K562 (cell line): ENCODE measurements around the gene EPHA1. TPM values are rescaled to one million over a fixed set of nuclear protein-coding genes. Genes with fewer than 3 reads are reported as not detected.

ENCODE experiments used
- ATAC-seq: fragments of 200-7000 bp; cut with Tn5 transposase; 3 replicates; pipeline ENCODE4 v1.9.1; 2020; ENCODE audit warnings: moderate library complexity
- BruUV-seq: library from RNA; stranded (reverse); fragments of 400-500 nt; replicated peaks from 2 replicates; lab custom pipeline; 2021; lab: Mats Ljungman, UMichigan
- CTCF ChIA-PET: fragments of 300-600 bp; formaldehyde crosslinking; extraction: SDS; loops from one replicate; lab custom pipeline; 2021; ENCODE audit warnings: low intra/inter-chr PET ratio; lab: Yijun Ruan, JAX
- POLR2A ChIA-PET: fragments of 300-600, 350-650 bp; sonication (Branson Sonifier 250); formaldehyde crosslinking; extraction: SDS; loops from one replicate; lab custom pipeline; 2021; ENCODE audit warnings: antibody characterized with exemption, inconsistent platforms; lab: Yijun Ruan, JAX
- DNase-seq, 4 experiments: peaks; one replicate each; pipeline versions ENCODE4 v3.0.0 to v3.0.0-alpha.2; 2011 to 2018; ENCODE audit warnings: low spot score in 3 of 4, mixed read lengths in 3 of 4; ENCODE audit errors: extremely low read depth in 1 of 4
- FAIRE-seq: peaks from 2 replicates; lab custom pipeline; 2011; peaks lifted over from hg19 to GRCh38; lab: Jason Lieb, UNC
- H2AFZ ChIP-seq: 2 replicates; pipeline ENCODE4 v1.6.0; 2011; ENCODE audit warnings: low read depth, low read length, control low read depth, inconsistent platforms
- H3K27ac ChIP-seq: fragments of 200-600 bp; 3 replicates; pipeline ENCODE4 v1.8.0; 2011; ENCODE audit warnings: low read depth, mild to moderate bottlenecking, control low read depth, inconsistent platforms, low read length, moderate library complexity, mixed read lengths; ENCODE audit errors: extremely low read depth
- H3K27me3 ChIP-seq, 2 experiments: fragments of 300-600 bp in 1 of 2; 2 replicates in 1 of 2; 3 replicates in 1 of 2; pipeline versions ENCODE4 v1.6.0 to v1.8.0; 2011; ENCODE audit warnings: inconsistent platforms in 2 of 2, low read length in 2 of 2, mild to moderate bottlenecking in 1 of 2, mixed read lengths in 1 of 2, moderate library complexity in 1 of 2; ENCODE audit not compliant: control insufficient read depth in 2 of 2, insufficient read depth in 2 of 2
- H3K36me3 ChIP-seq: fragments of 300-600 bp; 3 replicates; pipeline ENCODE4 v1.8.0; 2011; ENCODE audit warnings: mild to moderate bottlenecking, low read length, inconsistent platforms; ENCODE audit not compliant: control insufficient read depth, insufficient read depth
- H3K4me1 ChIP-seq, 2 experiments: fragments of 200-600 bp in 1 of 2; replicated peaks in 1 of 2; 2 replicates in 1 of 2; 3 replicates in 1 of 2; pipeline versions ENCODE4 v1.5.1 to v1.8.0; 2011; ENCODE audit warnings: inconsistent platforms in 2 of 2, low read length in 2 of 2, mild to moderate bottlenecking in 1 of 2, mixed read lengths in 1 of 2, moderate library complexity in 1 of 2; ENCODE audit not compliant: control insufficient read depth in 2 of 2, insufficient read depth in 2 of 2
- H3K4me2 ChIP-seq: 2 replicates; pipeline ENCODE4 v1.6.1; 2011; ENCODE audit warnings: low read length, control low read depth, inconsistent platforms, mixed read lengths; ENCODE audit not compliant: insufficient read depth
- H3K4me3 ChIP-seq: fragments of 200-600 bp; sonication (generic), shearing (Covaris generic); 2 replicates; pipeline ENCODE4 v1.5.1; 2016; ENCODE audit warnings: control low read depth, inconsistent platforms
- H3K79me2 ChIP-seq: fragments of 200-600 bp; 3 replicates; pipeline ENCODE4 v1.8.0; 2011; ENCODE audit warnings: low read length, inconsistent platforms; ENCODE audit not compliant: control insufficient read depth, insufficient read depth
- H3K9ac ChIP-seq, 2 experiments: 2 replicates each; pipeline versions ENCODE4 v1.6.0 to v1.6.1; 2011; ENCODE audit warnings: low read depth in 2 of 2, low read length in 2 of 2, control low read depth in 1 of 2, inconsistent platforms in 1 of 2, mild to moderate bottlenecking in 1 of 2, mixed read lengths in 1 of 2; ENCODE audit not compliant: insufficient read depth in 1 of 2
- H3K9me1 ChIP-seq: one replicate; pipeline ENCODE4 v1.6.0; 2011; ENCODE audit warnings: inconsistent platforms, mild to moderate bottlenecking, low read length, moderate library complexity; ENCODE audit not compliant: control insufficient read depth, insufficient read depth
- H3K9me3 ChIP-seq: replicated peaks from 2 replicates; pipeline ENCODE4 v1.5.1; 2011; ENCODE audit warnings: low read depth, low read length, inconsistent platforms; ENCODE audit not compliant: control insufficient read depth, insufficient read depth
- H4K20me1 ChIP-seq: replicated peaks from 2 replicates; pipeline ENCODE4 v1.6.1; 2011; ENCODE audit warnings: low read length, inconsistent platforms, mixed read lengths; ENCODE audit not compliant: control insufficient read depth, insufficient read depth
- ARID2 ChIP-seq: fragments of 450-650 bp; IDR thresholded peaks from 2 replicates; pipeline ENCODE4 v1.6.1; 2017; ENCODE audit warnings: antibody characterized with exemption, mild to moderate bottlenecking
- CTCF ChIP-seq, 3 experiments: IDR thresholded peaks in 2 of 3; conservative IDR thresholded peaks in 1 of 3; 2 replicates each; pipeline ENCODE4 v1.5.1; 2011 to 2012; ENCODE audit warnings: low read length in 3 of 3, mild to moderate bottlenecking in 3 of 3, control low read depth in 2 of 3, improper control_type of control experiment in 1 of 3, inconsistent platforms in 1 of 3, low read depth in 1 of 3, mixed read lengths in 1 of 3, moderate library complexity in 1 of 3; ENCODE audit not compliant: insufficient read depth in 2 of 3
- EP400 ChIP-seq: fragments of 450-650 bp; IDR thresholded peaks from 2 replicates; pipeline ENCODE4 v1.6.1; 2017; ENCODE audit warnings: antibody characterized with exemption, mild to moderate bottlenecking, moderate library complexity
- ESRRA ChIP-seq: fragments of 450-650 bp; IDR thresholded peaks from 2 replicates; pipeline ENCODE4 v1.6.1; 2014; ENCODE audit warnings: low read depth, mild to moderate bottlenecking, moderate library complexity, borderline replicate concordance
- ETV1 ChIP-seq: fragments of 450-650 bp; conservative IDR thresholded peaks from 2 replicates; pipeline ENCODE4 v1.6.1; 2016; ENCODE audit warnings: missing genetic modification characterization, control low read depth, low read depth, missing compliant biosample characterization
- RAD21 ChIP-seq, 2 experiments: fragments of 250-450 bp in 1 of 2; fragments of 450-650 bp in 1 of 2; sonication (Bioruptor Pico) in 1 of 2; formaldehyde crosslinking in 1 of 2; IDR thresholded peaks in 1 of 2; conservative IDR thresholded peaks in 1 of 2; 2 replicates each; pipeline versions ENCODE4 v1.4.0 to v1.8.0; 2020 to 2022; ENCODE audit warnings: mild to moderate bottlenecking in 2 of 2, moderate library complexity in 1 of 2
- TRIM25 ChIP-seq: fragments of 450-650 bp; IDR thresholded peaks from 2 replicates; pipeline ENCODE4 v1.7.0; 2016; ENCODE audit warnings: borderline replicate concordance
- WGBS: fragments of 100-300 bp; shearing (Covaris generic); methylation state at CpG from one replicate; pipeline ENCODE4 v1.1.6; 2016; ENCODE audit warnings: low coverage, mixed read lengths; ENCODE audit not compliant: insufficient coverage; ENCODE audit errors: missing lambda C conversion rate; 5-methylcytosine and 5-hydroxymethylcytosine counted together
- in situ Hi-C: fragments of 300-500 bp; cut with MboI; formaldehyde crosslinking; loops from 4 replicates; pipeline ENCODE4 v1.15.0; 2018; ENCODE audit warnings: inconsistent platforms, mixed read lengths
- intact Hi-C: fragments of 100-400 bp; cut with micrococcal nuclease; formaldehyde crosslinking; loops from 2 replicates; pipeline ENCODE4 v1.14.2; 2022
- polyA plus RNA-seq, 8 experiments: library from polyadenylated mRNA; depleted of rRNA in 4 of 8; stranded (reverse) in 5 of 8; unstranded in 3 of 8; fragments of >200 nt; fragmentation: Nextera tagmentation in 2 of 8; fragmentation: Illumina TruSeq in 1 of 8; extraction: Ambion mirVana in 2 of 8; extraction: Trizol in 1 of 8; gene quantifications; 2 replicates each; pipeline versions ENCODE4 v1.2.1 to v1.2.3, GENCODE V29; 2011 to 2014; ENCODE audit warnings: inconsistent platforms in 1 of 8, missing spikeins in 1 of 8
- total RNA-seq, 7 experiments: library from RNA; depleted of rRNA in 6 of 7; stranded (reverse); fragments of >200 nt in 6 of 7; fragmentation: Illumina TruSeq in 2 of 7; extraction: Trizol in 2 of 7; gene quantifications; 2 replicates each; pipeline versions ENCODE4 v1.2.1 to v1.2.3, GENCODE V29; 2011 to 2021; ENCODE audit warnings: low replicate concordance in 1 of 7

Gene EPHA1
- total and polyA plus RNA-seq, 9 of the 15 experiments (the other 6 are each of a cell fraction or from before 2014, with no cell fraction given) = 0.22 to 0.57 (median 0.32) TPM; not detected in 6

GRCh38 chr7:143346018-143346417 lies 62.6 kb downstream of the EPHA1 start:
- ChIA-PET POLR2A (interaction anchor here (1.5 kb wide), 1 partner anchor 12 kb away, joined by 5 read pairs; no protein-coding TSS in a partner anchor), CTCF (interaction anchor here (0.6 to 1.0 kb wide), 2 partner anchors 70 to 724 kb away, joined by 3 read pairs; no protein-coding TSS in a partner anchor)
- FAIRE-seq (no peak), ATAC-seq (peak; percentile 72), DNase-seq (peak in 1 of 4 experiments; percentile 39)
- no peaks in the 10 kb centered on the region for H3K9me1 ChIP-seq
- H4K20me1 ChIP-seq = no peaks in the 10 kb centered on the region
- peaks cover 0 to 7% of the 10 kb centered on the region in 2 experiments; a peak in 3 of 5 replicates for H3K4me1 ChIP-seq
- no peaks in the 10 kb centered on the region for H3K9me3 ChIP-seq
- H2AFZ ChIP-seq = peak overlapping the region; percentile 87
- H3K36me3 ChIP-seq = no peaks in the 10 kb centered on the region
- peak overlapping the region; percentile 65; the same call in 1 of the 2 replicates for H3K4me2 ChIP-seq
- H3K9ac ChIP-seq = no peak overlapping the region
- H3K27me3 ChIP-seq = peaks cover 35 to 57% of the 10 kb centered on the region in 2 experiments
- H3K79me2 ChIP-seq = no peaks in the 10 kb centered on the region
- in situ Hi-C loops = no loop called here
- no TSS peak for BruUV-seq
- H3K4me3 ChIP-seq = no peak overlapping the region
- intact Hi-C loops = loop anchor here (2.0 to 5.0 kb wide), 2 partner anchors 36 to 71 kb away; partner anchors contain the start of gene ZYX
- peak; percentile 53; the same call in 1 of the 2 replicates for TF ChIP-seq ARID2
- TF ChIP-seq ETV1 (tag) = 0 out of 2 replicates have a peak, but pooled peaks have one; percentile 37
- peak in 2 of 3 experiments; percentile 62 to 77; a peak in 4 of 6 replicates for TF ChIP-seq CTCF (IDR thresholded peaks at IDR 0.05 in 2 of 3, conservative IDR thresholded peaks at IDR 0.05 in 1 of 3; ENCODE audit: insufficient read depth in 2 of 3, low read depth in 1 of 3, low read length in 3 of 3)
- TF ChIP-seq RAD21 (CRISPR knock-in tag; conservative IDR thresholded peaks at IDR 0.05 in 1 of 2, IDR thresholded peaks at IDR 0.05 in 1 of 2) = peak; percentile 32 to 62; a peak in 3 of 4 replicates
- TF ChIP-seq EP400 = no peak
- peak; percentile 32; the same call in 1 of the 2 replicates for TF ChIP-seq ESRRA
- TF ChIP-seq TRIM25 = no peak
- 43% methylated on average over 4 of the region's 4 CpGs for WGBS
- H3K27ac ChIP-seq = no peak overlapping the region
